CD4-positive, alpha-beta T cell (primary cell): ENCODE measurements around the gene AUTS2. TPM values are rescaled to one million over a fixed set of nuclear protein-coding genes. Genes with fewer than 3 reads are reported as not detected.

Experiments used
- ATAC-seq: fragments of 200-7000 bp; cut with Tn5 transposase; one replicate; pipeline ENCODE4 v1.10.0; 2022; ENCODE audit warnings: mild to moderate bottlenecking; ENCODE audit not compliant: poor library complexity
- CTCF ChIA-PET: fragments of 350-600 bp; sonication (Branson Sonifier 250); formaldehyde crosslinking; loops from one replicate; lab custom pipeline; 2021; ENCODE audit warnings: antibody characterized with exemption, inconsistent platforms; lab: Charles Lee
- POLR2A ChIA-PET: fragments of 350-600 bp; sonication (Branson Sonifier 250); formaldehyde crosslinking; loops from one replicate; lab custom pipeline; 2021; ENCODE audit warnings: antibody characterized with exemption, inconsistent platforms; lab: Charles Lee
- DNase-seq, 14 experiments: peaks; one replicate each; pipeline ENCODE4 v3.0.0-alpha.2; 2013 to 2020; ENCODE audit warnings: mixed read lengths in 2 of 14
- H3K27ac ChIP-seq, 2 donors: one replicate each; pipeline versions ENCODE4 v1.5.1 to v1.7.0; 2013; ENCODE audit warnings: low read length in 2 of 2, low read depth in 1 of 2, mild to moderate bottlenecking in 1 of 2
- H3K27me3 ChIP-seq, 2 experiments: 1 replicate in 1 of 2; 2 replicates in 1 of 2; pipeline versions ENCODE4 v1.6.1 to v1.7.0; 2013; ENCODE audit warnings: low read length in 2 of 2, control low read depth in 1 of 2, mild to moderate bottlenecking in 1 of 2, moderate library complexity in 1 of 2; ENCODE audit not compliant: insufficient read depth in 2 of 2, control insufficient read depth in 1 of 2
- H3K36me3 ChIP-seq: one replicate; pipeline ENCODE4 v1.6.1; 2013; ENCODE audit warnings: low read length, control low read depth; ENCODE audit not compliant: insufficient read depth
- H3K4me1 ChIP-seq: one replicate; pipeline ENCODE4 v1.6.1; 2013; ENCODE audit warnings: low read length, control low read depth; ENCODE audit not compliant: insufficient read depth
- H3K4me3 ChIP-seq: one replicate; pipeline ENCODE4 v1.5.1; 2013; ENCODE audit warnings: mild to moderate bottlenecking, low read length, moderate library complexity
- H3K9me3 ChIP-seq, 2 experiments: 1 replicate in 1 of 2; 2 replicates in 1 of 2; pipeline versions ENCODE4 v1.6.1 to v1.7.0; 2013; ENCODE audit warnings: low read length in 2 of 2, mild to moderate bottlenecking in 2 of 2, control low read depth in 1 of 2, moderate library complexity in 1 of 2; ENCODE audit not compliant: control insufficient read depth in 1 of 2, insufficient read depth in 1 of 2
- H3K27ac Mint-ChIP-seq: one replicate; pipeline ENCODE4 v1.8.0; 2020; ENCODE audit warnings: mixed read lengths
- H3K27me3 Mint-ChIP-seq: one replicate; pipeline ENCODE4 v1.8.0; 2021; ENCODE audit warnings: mixed read lengths
- H3K36me3 Mint-ChIP-seq: one replicate; pipeline ENCODE4 v1.8.0; 2021; ENCODE audit warnings: low read depth, mixed read lengths
- H3K4me1 Mint-ChIP-seq: one replicate; pipeline ENCODE4 v1.8.0; 2021; ENCODE audit warnings: low read depth, mixed read lengths
- H3K4me3 Mint-ChIP-seq: one replicate; pipeline ENCODE4 v1.8.0; 2020; ENCODE audit warnings: mild to moderate bottlenecking, mixed read lengths
- H3K9me3 Mint-ChIP-seq: one replicate; pipeline ENCODE4 v1.8.0; 2020; ENCODE audit warnings: mixed read lengths
- CTCF ChIP-seq: fragments of 200-600 bp; IDR thresholded peaks from one replicate; pipeline ENCODE4 v1.8.0; 2022; ENCODE audit warnings: antibody characterized with exemption, mild to moderate bottlenecking
- intact Hi-C, 2 experiments: fragments of 100-400 bp; cut with DNase I in 1 of 2; cut with micrococcal nuclease in 1 of 2; formaldehyde crosslinking; loops; one replicate each; pipeline versions ENCODE4 v1.15.1 to v1.9.0; 2023 to 2025; cut with DNase I, micrococcal nuclease
- total RNA-seq, 174 experiments: library from RNA in 2 of 174; stranded (reverse) in 2 of 174; gene quantifications; one replicate each; pipeline ENCODE4 v1.2.3 and lab custom pipeline; 2021 to 2026

Gene AUTS2
- total RNA-seq, 2 experiments from 2014 or later: 43.6 to 47.6 TPM

- Histone ChIP-seq H3K4me1 (no peaks in the 10 kb centered on the region), H3K9me3 (no peaks in the 10 kb centered on the region), H3K4me3 (no peak overlapping the region), H3K27me3 (no peaks in the 10 kb centered on the region), H3K27ac (no peak overlapping the region), H3K36me3 (no peaks in the 10 kb centered on the region)
- DNase-seq (no peak), ATAC-seq (no peak)
- intact Hi-C loops: loop anchor here in 1 of 2 experiments (10.0 kb wide), 1 partner anchor 1011 kb away; no protein-coding TSS in a partner anchor
- no peak for TF ChIP-seq CTCF
- ChIA-PET POLR2A (no interaction called here), CTCF (no interaction called here)
- Mint-ChIP-seq H3K36me3 (no peaks in the 10 kb centered on the region), H3K9me3 (peaks cover 4% of the 10 kb centered on the region), H3K27me3 (peaks cover 9% of the 10 kb centered on the region), H3K27ac (no peak overlapping the region), H3K4me1 (no peaks in the 10 kb centered on the region), H3K4me3 (no peak overlapping the region)
Measured at GRCh38 chr7:70836279-70836678, 1238.0 kb downstream of the AUTS2 start.

GRCh38 chr7:70836946-70837345, 1238.7 kb downstream of the AUTS2 start:
- no peaks in the 10 kb centered on the region for H3K36me3 Mint-ChIP-seq
- peaks cover 4% of the 10 kb centered on the region for H3K9me3 Mint-ChIP-seq
- Histone ChIP-seq H3K27ac (no peak overlapping the region), H3K4me1 (no peaks in the 10 kb centered on the region), H3K9me3 (no peaks in the 10 kb centered on the region), H3K36me3 (no peaks in the 10 kb centered on the region), H3K4me3 (no peak overlapping the region), H3K27me3 (no peaks in the 10 kb centered on the region)
- peaks cover 9% of the 10 kb centered on the region for H3K27me3 Mint-ChIP-seq
- no peak for ATAC-seq
- intact Hi-C loops: loop anchor here in 1 of 2 experiments (10.0 kb wide), 1 partner anchor 1012 kb away; no protein-coding TSS in a partner anchor
- no peak overlapping the region for H3K27ac Mint-ChIP-seq
- ChIA-PET POLR2A (no interaction called here), CTCF (no interaction called here)
- H3K4me3 Mint-ChIP-seq: no peak overlapping the region
- no peak for TF ChIP-seq CTCF
- H3K4me1 Mint-ChIP-seq: no peaks in the 10 kb centered on the region
- no peak for DNase-seq

- POLR2A ChIA-PET: no interaction called here
- H3K9me3 Mint-ChIP-seq: peaks cover 4% of the 10 kb centered on the region
- Histone ChIP-seq H3K36me3 (no peaks in the 10 kb centered on the region), H3K9me3 (no peaks in the 10 kb centered on the region), H3K4me3 (no peak overlapping the region), H3K27ac (no peak overlapping the region), H3K4me1 (no peaks in the 10 kb centered on the region), H3K27me3 (no peaks in the 10 kb centered on the region)
- DNase-seq (no peak), ATAC-seq (no peak)
- H3K36me3 Mint-ChIP-seq: no peaks in the 10 kb centered on the region
- no peaks in the 10 kb centered on the region for H3K4me1 Mint-ChIP-seq
- peaks cover 9% of the 10 kb centered on the region for H3K27me3 Mint-ChIP-seq
- CTCF ChIA-PET: no interaction called here
- no peak overlapping the region for H3K27ac Mint-ChIP-seq
- intact Hi-C loops: loop anchor here in 1 of 2 experiments (10.0 kb wide), 1 partner anchor 1013 kb away; no protein-coding TSS in a partner anchor
- H3K4me3 Mint-ChIP-seq: no peak overlapping the region
- TF ChIP-seq CTCF: no peak
Measured at GRCh38 chr7:70837589-70837988, 1239.3 kb downstream of the AUTS2 start.
